Rectal smooth muscle tissue (tissue), 1 donor: ENCODE measurements around the gene WNT5B.
A peak's percentile ranks its signal among the peaks of the same experiment; 100 is the strongest.

Source experiments
- H3K27ac ChIP-seq: one replicate; pipeline ENCODE4 v1.7.0; 2013; ENCODE audit warnings: low read depth, low read length, inconsistent platforms
- H3K27me3 ChIP-seq: one replicate; pipeline ENCODE4 v1.7.0; 2013; ENCODE audit warnings: low read length; ENCODE audit not compliant: control insufficient read depth, insufficient read depth
- H3K36me3 ChIP-seq: one replicate; pipeline ENCODE4 v1.7.0; 2013; ENCODE audit warnings: low read length; ENCODE audit not compliant: control insufficient read depth, insufficient read depth
- H3K4me1 ChIP-seq: one replicate; pipeline ENCODE4 v1.7.0; 2013; ENCODE audit warnings: low read length; ENCODE audit not compliant: control insufficient read depth, insufficient read depth
- H3K4me3 ChIP-seq: one replicate; pipeline ENCODE4 v1.7.0; 2013; ENCODE audit warnings: low read length
- H3K9ac ChIP-seq: one replicate; pipeline ENCODE4 v1.7.0; 2013; ENCODE audit warnings: low read length

The WNT5B gene

DNA sequence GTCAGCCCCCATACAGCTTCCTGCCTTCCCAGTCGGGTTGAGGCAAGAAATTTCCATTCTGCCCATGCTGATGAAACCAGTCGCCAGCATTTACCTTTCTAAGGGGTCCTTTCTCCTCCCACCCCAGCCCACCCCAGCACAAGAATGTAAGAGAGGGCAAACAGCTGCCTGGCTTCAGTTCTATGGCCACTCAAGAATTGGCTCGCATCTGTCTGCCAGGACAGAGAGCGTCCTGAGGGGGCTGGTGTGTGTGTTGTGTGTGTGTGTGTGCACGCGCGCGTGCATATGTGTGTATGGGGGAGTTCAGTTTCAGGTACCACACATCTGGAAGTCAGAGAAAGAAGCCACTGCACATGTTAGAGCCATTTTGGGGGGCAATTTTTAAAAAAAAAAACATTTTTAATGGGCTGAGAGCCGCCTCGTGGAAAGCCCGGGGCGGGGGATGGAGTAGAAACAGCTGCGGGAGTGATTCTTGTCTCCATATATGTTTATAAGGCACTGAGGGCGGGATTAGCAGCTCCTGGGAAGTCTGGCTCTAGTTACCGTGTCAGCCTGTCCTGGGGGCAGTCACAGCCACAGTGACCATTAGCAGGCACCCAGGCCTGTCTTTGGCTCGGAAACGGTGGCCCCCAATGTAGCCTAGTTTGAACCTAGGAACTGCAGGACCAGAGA, at the start of gene WNT5B:
TSS of gene WNT5B (plus strand) at position 566 of the 672 bp plus-strand sequence. CDS start 2,124 bp downstream, outside the sequence.
- H3K4me3 ChIP-seq: peak within 1 kb of the TSS; percentile 72
- peaks cover 3% of the 10 kb centered on the region for H3K4me1 ChIP-seq
- H3K27ac ChIP-seq: peak within 1 kb of the TSS; percentile 55
- peaks cover 3% of the 10 kb centered on the region for H3K27me3 ChIP-seq
- no peak within 1 kb of the TSS for H3K9ac ChIP-seq
- H3K36me3 ChIP-seq: no peaks in the 10 kb centered on the region

DNA sequence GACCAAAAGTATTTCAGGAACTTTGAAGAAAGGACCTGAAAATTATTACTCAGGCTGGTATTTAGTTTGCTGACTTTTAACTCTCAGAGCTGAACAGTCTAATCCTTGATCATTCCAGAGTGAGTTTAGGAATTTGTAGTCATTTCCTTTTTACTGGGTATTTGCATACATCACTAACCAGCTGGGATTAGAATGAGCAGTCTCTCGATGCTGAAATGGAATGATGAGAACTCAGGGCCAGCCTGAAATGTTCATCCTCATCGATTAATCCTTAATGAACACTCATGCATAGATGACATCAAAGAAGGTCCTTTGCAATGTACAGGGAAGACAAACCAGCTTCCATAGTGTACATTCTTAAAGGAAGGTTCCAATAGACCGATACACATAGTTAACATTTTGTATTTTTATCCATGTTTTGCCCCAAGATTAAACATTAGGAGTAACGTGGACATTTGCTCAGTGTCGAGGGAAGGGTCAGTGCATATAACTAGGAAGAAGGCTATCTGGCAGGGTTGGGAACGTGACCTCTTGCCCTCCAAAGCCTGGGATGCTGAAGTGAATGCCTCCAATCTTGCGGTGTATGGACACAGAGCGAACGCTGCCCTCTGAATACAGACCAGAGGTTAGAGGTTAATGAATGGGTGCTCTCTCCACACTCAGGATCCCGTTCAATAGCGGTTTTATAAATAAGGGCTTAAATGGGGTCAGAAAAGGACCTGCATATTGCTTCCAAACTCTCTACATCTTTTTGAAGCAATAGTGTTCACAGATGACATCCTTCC, 49.2 kb upstream of the WNT5B start:
- Histone ChIP-seq H3K4me3 (no peak overlapping the region), H3K9ac (no peak overlapping the region), H3K36me3 (no peaks in the 10 kb centered on the region), H3K27me3 (no peaks in the 10 kb centered on the region), H3K4me1 (peaks cover 15% of the 10 kb centered on the region), H3K27ac (no peak overlapping the region)

DNA sequence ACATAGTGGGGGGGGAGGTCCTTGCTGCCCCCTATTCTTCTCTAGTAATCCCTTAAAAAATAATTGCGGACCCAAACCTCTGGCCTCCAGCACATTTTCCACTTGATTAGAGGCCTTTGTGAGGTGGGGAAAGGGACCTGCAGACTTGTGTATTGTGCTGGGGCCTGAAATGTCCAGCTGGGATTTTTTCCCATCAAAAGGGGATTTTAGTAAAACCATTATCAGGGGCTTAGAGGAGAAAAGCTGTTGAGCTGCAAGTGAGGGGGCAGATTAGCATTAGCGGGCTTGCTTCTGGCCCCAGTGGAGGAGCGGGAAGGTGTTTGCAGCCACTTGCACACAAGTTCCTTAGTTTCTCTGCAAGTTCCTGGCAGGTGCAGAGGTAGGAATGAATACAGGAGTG, 48.5 kb upstream of the WNT5B start:
- no peak overlapping the region for H3K9ac ChIP-seq
- H3K4me3 ChIP-seq: no peak overlapping the region
- peaks cover 11% of the 10 kb centered on the region for H3K4me1 ChIP-seq
- H3K27ac ChIP-seq: no peak overlapping the region
- H3K27me3 ChIP-seq: no peaks in the 10 kb centered on the region
- no peaks in the 10 kb centered on the region for H3K36me3 ChIP-seq

DNA sequence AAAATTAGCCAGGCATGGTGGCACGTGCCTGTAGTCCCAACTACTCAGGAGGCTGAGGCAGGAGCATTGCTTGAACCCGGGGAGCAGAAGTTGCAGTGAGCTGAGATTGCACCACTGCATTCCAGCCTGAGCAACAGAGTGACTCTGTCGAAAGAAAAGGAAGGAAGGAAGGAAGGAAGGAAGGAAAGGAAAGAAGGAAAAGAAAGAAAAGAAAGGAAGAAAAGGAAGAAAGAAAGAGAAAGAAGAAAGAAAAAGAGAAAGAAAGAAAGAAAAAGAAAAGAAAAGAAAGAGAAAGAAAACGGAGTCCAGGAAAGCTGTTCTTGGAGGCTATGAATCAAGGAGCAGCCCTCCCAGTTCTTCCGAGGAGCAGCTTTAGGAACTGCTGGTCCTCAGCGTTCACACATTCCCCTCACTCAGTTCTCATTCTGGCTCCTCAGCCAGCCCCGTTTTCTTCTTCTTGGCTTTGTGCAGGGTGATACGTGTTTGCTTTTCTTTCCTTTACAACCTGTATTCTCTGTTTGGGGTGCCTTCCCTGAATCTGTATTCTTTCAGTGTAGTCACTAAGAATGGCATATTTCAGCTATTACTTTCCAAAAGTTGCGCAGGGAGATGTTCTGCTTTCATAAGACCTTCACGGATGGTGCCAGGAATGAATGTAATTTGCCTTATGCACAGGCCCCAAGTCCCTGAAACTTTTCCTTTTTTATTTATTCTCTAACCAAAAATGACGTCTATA, 46.9 kb upstream of the WNT5B start:
- Histone ChIP-seq H3K27ac (no peak overlapping the region), H3K4me1 (peaks cover 4% of the 10 kb centered on the region), H3K9ac (no peak overlapping the region), H3K27me3 (no peaks in the 10 kb centered on the region), H3K4me3 (no peak overlapping the region), H3K36me3 (no peaks in the 10 kb centered on the region)

DNA sequence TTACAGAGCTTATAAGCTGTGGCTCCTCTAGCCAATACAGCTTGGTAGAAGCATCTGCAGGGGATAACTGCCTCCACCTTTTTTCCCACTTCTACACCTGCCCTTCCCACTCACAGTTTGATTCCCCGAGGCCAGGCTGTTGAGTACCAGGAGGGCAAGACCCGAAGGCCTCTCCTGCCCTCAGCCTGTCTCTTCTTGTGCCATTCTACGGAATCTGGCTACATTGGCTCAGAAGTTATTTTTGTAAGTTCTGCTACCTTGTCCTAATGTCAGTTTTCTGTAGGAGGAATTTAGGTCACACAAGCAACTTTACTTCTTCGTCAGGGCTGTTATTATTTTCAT, 46.4 kb upstream of the WNT5B start:
- Histone ChIP-seq H3K4me1 (peaks cover 8% of the 10 kb centered on the region), H3K36me3 (no peaks in the 10 kb centered on the region), H3K27ac (no peak overlapping the region), H3K4me3 (no peak overlapping the region), H3K9ac (no peak overlapping the region), H3K27me3 (no peaks in the 10 kb centered on the region)

DNA sequence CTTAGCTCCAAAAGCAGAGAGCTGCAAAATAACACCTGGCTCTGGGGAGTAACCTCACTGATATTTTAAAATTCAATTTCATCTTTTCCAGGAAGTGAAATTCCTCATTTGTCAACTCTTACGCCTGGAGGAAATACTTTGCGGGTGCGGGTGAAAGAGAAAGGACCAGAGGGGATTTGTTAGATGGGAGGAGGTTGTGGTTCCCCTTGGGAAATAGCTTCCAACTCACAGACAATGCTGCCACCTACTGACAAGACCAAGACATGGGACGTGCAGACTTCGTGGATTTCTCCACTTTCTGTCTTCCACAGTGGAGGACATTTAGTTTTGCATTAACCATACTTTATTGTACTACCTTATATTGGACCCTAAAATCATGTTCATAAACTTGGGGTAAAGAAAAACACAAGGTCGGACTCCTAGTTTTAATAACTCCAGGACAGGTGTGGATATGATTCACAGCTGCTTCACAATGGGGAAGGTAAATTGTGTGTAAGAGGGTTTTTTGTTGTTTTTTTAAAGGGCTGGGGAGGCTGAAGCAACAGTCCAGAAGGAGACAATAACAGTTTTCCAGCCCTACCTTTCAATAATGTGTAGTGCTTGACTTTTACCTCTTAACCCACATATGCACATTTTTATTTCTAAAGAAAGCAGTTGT, 45.5 kb upstream of the WNT5B start:
- no peak overlapping the region for H3K9ac ChIP-seq
- H3K27ac ChIP-seq: no peak overlapping the region
- no peak overlapping the region for H3K4me3 ChIP-seq

DNA sequence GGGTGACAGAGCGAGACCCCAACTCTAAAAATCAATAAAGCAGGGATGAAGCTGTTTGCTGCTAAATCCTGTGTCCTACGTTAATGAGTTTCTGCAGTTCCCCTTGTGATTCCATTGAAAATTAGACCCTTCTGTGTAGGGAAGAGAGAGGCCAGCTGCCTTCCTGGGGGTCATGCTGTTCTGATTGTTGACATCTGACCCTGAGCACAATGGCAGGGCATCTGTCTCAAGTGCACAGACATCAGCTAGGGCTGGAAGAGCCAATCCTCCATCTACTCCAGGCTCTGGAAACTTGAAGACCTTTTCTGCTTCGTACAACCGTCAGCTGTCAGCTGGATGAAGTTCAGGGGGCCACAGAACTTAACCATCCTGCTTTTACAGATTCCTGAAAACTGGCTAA, 44.7 kb upstream of the WNT5B start:
- Histone ChIP-seq H3K4me1 (peaks cover 12% of the 10 kb centered on the region), H3K27ac (no peak overlapping the region), H3K9ac (no peak overlapping the region), H3K27me3 (no peaks in the 10 kb centered on the region), H3K36me3 (no peaks in the 10 kb centered on the region), H3K4me3 (no peak overlapping the region)

More for the DNA sequence above, 45.5 kb upstream of the WNT5B start:
- no peaks in the 10 kb centered on the region for H3K27me3 ChIP-seq
- H3K4me1 ChIP-seq: peaks cover 12% of the 10 kb centered on the region
- no peaks in the 10 kb centered on the region for H3K36me3 ChIP-seq

DNA sequence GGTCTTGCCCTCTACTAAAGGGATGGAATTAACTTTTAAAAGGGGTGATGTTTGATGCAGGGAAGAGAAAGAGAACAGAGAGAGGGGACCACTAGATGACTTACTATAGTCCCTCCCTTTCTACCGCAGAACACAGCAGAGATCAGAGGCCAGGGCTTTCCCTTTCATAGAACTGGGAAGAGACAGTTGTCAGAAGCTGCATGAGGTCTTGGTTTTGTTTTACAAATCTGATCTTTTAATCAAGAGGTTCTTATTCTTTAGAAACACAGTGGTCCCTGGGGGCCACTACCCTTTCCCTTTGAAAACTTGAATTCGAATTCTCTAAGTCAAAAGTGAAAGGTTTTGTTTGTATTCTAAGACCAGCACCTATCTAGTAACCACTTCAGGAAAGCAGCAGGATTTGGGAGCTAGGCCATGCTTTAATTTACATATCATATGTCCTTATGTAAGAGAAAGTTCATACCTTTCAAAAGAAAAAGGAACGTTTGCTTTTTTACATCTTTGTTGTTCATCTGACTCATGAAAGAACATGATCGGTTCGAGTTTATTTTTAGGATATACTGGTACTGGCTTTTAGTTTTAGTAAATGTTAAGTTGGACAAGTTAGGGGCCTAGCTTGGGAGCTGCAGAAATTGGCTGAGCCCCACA, 41.0 kb upstream of the WNT5B start:
- Histone ChIP-seq H3K4me3 (peak overlapping the region; percentile 9), H3K4me1 (peaks cover 29% of the 10 kb centered on the region), H3K27me3 (no peaks in the 10 kb centered on the region), H3K27ac (peak overlapping the region; percentile 37), H3K9ac (no peak overlapping the region), H3K36me3 (no peaks in the 10 kb centered on the region)

DNA sequence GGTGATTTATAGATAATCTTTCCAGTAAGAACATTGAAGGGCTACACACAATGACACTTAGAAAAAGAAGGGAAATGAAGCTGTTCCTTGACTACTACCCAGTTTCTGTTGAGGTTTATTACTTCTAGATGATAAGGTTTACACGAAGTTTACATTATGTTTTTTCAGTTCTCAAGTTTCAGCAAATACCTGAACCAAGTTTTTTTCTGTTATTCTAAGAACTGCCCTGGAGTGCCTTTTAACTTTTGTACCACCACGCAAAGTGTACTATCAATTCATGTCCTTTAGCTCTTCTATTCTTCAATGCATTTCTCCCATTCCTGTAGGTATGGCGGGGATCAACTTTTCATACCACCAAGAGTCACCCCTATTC, 40.5 kb upstream of the WNT5B start:
- Histone ChIP-seq H3K4me3 (peak overlapping the region; percentile 9), H3K4me1 (peaks cover 32% of the 10 kb centered on the region), H3K9ac (no peak overlapping the region), H3K27me3 (no peaks in the 10 kb centered on the region), H3K36me3 (no peaks in the 10 kb centered on the region), H3K27ac (no peak overlapping the region)

DNA sequence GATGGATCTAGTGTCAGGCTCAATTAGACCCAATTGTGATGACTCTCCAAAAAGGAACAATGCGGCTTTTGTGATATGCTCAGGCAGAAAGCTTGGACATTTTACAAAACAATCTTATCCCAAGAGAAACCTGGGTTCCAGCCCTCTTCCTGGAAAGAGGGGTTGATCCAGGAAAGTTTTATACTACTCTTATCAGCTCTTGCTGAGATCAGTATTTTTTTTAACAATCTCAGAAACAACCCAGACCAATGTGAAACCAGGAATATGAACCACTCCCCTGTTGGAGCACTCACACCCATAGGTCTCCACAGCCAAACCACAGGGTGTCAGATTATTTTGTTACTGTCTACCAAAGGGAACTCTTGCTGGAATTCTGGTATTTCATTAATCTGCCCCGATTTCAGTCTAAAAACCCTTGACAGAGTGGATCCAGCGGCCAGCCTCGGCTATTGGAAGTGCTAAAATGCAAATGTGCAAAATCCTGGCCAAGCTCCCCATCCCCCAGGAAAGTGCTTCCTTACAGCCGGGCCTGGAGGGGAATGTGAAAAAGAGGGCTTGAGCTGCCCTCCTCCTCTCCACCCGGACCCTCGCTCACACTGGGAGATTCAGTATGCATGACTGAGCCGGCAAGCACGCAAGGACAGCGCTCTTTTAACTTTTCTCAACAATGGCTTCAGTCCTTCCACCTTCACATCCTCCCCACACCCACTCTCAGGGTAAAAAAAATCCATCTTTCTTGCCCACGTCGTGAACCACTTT, 38.6 kb upstream of the WNT5B start:
- H3K4me3 ChIP-seq: peak overlapping the region; percentile 58
- H3K36me3 ChIP-seq: no peaks in the 10 kb centered on the region
- no peak overlapping the region for H3K9ac ChIP-seq
- H3K4me1 ChIP-seq: peaks cover 32% of the 10 kb centered on the region
- H3K27ac ChIP-seq: no peak overlapping the region
- H3K27me3 ChIP-seq: no peaks in the 10 kb centered on the region

DNA sequence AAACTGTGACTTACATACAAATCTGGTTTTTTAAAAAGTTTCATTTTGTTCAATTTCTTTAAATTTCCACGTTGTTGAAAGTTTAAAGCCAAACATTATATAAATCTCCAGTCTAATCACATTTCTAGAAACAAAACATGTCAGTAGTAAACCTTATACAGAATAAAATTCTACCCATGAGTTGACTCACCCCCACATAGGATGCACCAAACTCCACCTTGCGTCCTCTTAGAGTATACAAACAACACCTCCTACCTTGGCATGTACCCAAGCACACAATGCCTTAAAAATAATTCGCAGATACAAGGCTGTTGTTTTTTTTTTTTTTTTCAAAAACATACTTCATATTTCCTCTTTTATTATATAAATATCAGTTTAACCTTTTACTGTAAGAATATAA, 38.0 kb upstream of the WNT5B start:
- Histone ChIP-seq H3K36me3 (no peaks in the 10 kb centered on the region), H3K27me3 (no peaks in the 10 kb centered on the region), H3K4me3 (peak overlapping the region; percentile 58), H3K9ac (no peak overlapping the region), H3K27ac (no peak overlapping the region), H3K4me1 (peaks cover 32% of the 10 kb centered on the region)
